HCT116 (cell line): Measurements from ENCODE around the gene IFI44.

ENCODE experiments used
- CEBPB ChIP-seq: IDR thresholded peaks from 2 replicates; pipeline ENCODE4 v1.6.1; 2012; ENCODE audit warnings: low read depth
- POLR2AphosphoS5 ChIP-seq: IDR thresholded peaks from 2 replicates; pipeline ENCODE4 v1.6.1; 2011; ENCODE audit warnings: mild to moderate bottlenecking, low read depth, low read length, moderate library complexity
- SP1 ChIP-seq: IDR thresholded peaks from 2 replicates; pipeline ENCODE4 v1.6.1; 2012; ENCODE audit warnings: low read depth
- YY1 ChIP-seq: IDR thresholded peaks from 2 replicates; pipeline ENCODE4 v1.6.1; 2011; ENCODE audit warnings: low read length, low read depth, moderate library complexity, mild to moderate bottlenecking; ENCODE audit not compliant: insufficient replicate concordance; ENCODE audit errors: extremely low read depth
- TF ChIP-seq, protein P1 (sequence below), 3 experiments: fragments of 200-600 bp in 1 of 3; sonication (generic) in 1 of 3; IDR thresholded peaks in 2 of 3; conservative IDR thresholded peaks in 1 of 3; 2 replicates each; pipeline ENCODE4 v1.5.1; 2012 to 2017; ENCODE audit warnings: low read depth in 2 of 3, low read length in 2 of 3, antibody characterized with exemption in 1 of 3, borderline replicate concordance in 1 of 3, control low read depth in 1 of 3, mild to moderate bottlenecking in 1 of 3, mixed read lengths in 1 of 3, mixed run types in 1 of 3, moderate library complexity in 1 of 3; ENCODE audit not compliant: insufficient read depth in 1 of 3
- TF ChIP-seq, protein P2 (sequence below): IDR thresholded peaks from 2 replicates; pipeline ENCODE4 v1.6.1; 2012

DNA sequence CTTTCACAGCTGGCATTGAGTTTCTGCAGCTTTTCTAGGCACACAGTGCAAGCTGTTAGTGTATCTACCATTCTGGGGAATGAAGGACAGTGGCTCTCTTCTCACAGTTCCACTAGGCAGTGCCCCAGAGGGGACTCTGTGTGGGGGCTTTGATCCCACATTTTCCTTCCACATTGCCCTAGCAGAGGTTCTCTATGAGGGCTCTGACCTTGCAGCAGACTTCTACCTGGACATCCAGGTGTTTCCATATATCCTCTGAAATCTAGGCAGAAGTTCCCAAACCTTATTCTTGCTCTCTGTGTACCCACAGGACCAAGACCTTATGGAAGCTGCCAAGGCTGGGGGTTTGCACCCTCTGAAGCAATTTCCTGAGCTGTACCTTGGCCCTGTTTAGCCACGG is 2.4 kb upstream of the IFI44 start:
- TF ChIP-seq SP1 (no peak), YY1 (no peak), POLR2AphosphoS5 (no peak), CEBPB (no peak)
- TF ChIP-seq, protein P1, sequence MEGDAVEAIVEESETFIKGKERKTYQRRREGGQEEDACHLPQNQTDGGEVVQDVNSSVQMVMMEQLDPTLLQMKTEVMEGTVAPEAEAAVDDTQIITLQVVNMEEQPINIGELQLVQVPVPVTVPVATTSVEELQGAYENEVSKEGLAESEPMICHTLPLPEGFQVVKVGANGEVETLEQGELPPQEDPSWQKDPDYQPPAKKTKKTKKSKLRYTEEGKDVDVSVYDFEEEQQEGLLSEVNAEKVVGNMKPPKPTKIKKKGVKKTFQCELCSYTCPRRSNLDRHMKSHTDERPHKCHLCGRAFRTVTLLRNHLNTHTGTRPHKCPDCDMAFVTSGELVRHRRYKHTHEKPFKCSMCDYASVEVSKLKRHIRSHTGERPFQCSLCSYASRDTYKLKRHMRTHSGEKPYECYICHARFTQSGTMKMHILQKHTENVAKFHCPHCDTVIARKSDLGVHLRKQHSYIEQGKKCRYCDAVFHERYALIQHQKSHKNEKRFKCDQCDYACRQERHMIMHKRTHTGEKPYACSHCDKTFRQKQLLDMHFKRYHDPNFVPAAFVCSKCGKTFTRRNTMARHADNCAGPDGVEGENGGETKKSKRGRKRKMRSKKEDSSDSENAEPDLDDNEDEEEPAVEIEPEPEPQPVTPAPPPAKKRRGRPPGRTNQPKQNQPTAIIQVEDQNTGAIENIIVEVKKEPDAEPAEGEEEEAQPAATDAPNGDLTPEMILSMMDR (IDR thresholded peaks at IDR 0.05 in 2 of 3, conservative IDR thresholded peaks at IDR 0.05 in 1 of 3; ENCODE audit: borderline replicate concordance in 1 of 3, insufficient read depth in 1 of 3, low read depth in 2 of 3, low read length in 2 of 3) = no peak
- TF ChIP-seq, protein P2, sequence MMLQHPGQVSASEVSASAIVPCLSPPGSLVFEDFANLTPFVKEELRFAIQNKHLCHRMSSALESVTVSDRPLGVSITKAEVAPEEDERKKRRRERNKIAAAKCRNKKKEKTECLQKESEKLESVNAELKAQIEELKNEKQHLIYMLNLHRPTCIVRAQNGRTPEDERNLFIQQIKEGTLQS = no peak
